Measurements from ENCODE around the gene ANKRD55.
"Not testable (repeated sequence)": the region's sequence is repeated elsewhere in the genome, so short reads cannot be mapped to it uniquely, and the experiment has no call there.

Gene ANKRD55

DNA sequence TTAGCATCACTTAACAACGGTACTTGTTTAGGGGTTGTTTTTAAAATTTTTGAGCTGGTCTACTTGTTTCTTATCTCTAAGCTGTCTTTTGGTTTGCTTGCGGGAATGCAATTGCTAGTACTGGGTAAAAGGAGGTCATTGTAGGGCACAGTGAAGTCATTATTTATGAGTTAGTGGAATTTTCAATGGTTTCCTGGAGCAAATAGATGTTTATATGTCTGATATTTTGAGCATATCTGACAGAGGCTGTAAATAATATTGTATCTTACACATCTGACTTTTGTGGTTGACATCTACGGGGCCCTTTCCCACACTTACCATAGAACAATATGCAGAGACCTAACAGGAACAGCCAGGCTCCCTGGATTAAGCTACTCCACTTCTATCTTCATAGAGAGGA lies 147.9 kb downstream of the ANKRD55 start:
- Histone ChIP-seq H3K4me3 (ENCODE audit: insufficient read depth, low read depth, low read length) (no peak overlapping the region), H3K9me3 (ENCODE audit: control insufficient read depth, low read length) (no peaks in the 10 kb centered on the region), H3K27me3 (ENCODE audit: control insufficient read depth, insufficient read depth, low read length, poor library complexity, severe bottlenecking) (no peaks in the 10 kb centered on the region), H3K4me1 (ENCODE audit: control insufficient read depth, insufficient read depth, low read length) (no peaks in the 10 kb centered on the region), H3K36me3 (ENCODE audit: control insufficient read depth, insufficient read depth, low read length) (no peaks in the 10 kb centered on the region), H3K27ac (ENCODE audit: insufficient read depth, low read depth, low read length, poor library complexity, severe bottlenecking) (no peak overlapping the region)
- WGBS, 2 experiments = 90 to 98% methylated on average over 3 of the region's 3 CpGs

DNA sequence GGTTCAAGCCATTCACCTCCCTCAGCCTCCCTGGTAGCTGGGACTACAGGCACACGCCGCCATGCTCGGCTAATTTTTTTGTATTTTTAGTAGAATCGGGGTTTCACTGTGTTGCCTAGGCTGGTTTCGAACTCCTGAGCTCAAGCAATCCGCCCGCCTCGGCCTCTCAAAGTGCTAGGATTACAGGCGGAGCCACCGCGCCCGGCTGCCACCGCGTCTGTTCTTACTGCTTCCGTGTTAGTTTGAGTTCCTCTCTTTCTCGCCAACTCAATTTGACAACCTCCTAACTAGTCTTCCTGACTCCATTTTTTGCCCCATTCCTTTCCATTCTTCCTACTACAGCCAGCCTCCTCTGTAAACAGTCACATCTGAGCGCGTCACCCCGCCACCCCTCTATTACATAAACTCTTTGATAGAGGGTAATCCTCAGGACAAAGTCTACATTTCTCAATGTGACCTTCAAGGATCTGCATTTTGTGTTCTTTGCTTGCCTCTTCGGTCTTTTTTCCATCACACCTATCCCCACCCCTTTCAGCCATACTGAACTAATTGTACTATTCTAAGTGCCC lies 149.8 kb downstream of the ANKRD55 start:
- no peaks in the 10 kb centered on the region for H3K27me3 ChIP-seq (ENCODE audit: control insufficient read depth, insufficient read depth, low read length, poor library complexity, severe bottlenecking)
- no peaks in the 10 kb centered on the region for H3K9me3 ChIP-seq (ENCODE audit: control insufficient read depth, low read length)
- no peak overlapping the region for H3K27ac ChIP-seq (ENCODE audit: insufficient read depth, low read depth, low read length, poor library complexity, severe bottlenecking)
- no peaks in the 10 kb centered on the region for H3K36me3 ChIP-seq (ENCODE audit: control insufficient read depth, insufficient read depth, low read length)
- 95 to 96% methylated on average over 20 of the region's 20 CpGs for WGBS, 2 experiments
- no peak overlapping the region for H3K4me3 ChIP-seq (ENCODE audit: insufficient read depth, low read depth, low read length)
- H3K4me1 ChIP-seq (ENCODE audit: control insufficient read depth, insufficient read depth, low read length) = no peaks in the 10 kb centered on the region

DNA sequence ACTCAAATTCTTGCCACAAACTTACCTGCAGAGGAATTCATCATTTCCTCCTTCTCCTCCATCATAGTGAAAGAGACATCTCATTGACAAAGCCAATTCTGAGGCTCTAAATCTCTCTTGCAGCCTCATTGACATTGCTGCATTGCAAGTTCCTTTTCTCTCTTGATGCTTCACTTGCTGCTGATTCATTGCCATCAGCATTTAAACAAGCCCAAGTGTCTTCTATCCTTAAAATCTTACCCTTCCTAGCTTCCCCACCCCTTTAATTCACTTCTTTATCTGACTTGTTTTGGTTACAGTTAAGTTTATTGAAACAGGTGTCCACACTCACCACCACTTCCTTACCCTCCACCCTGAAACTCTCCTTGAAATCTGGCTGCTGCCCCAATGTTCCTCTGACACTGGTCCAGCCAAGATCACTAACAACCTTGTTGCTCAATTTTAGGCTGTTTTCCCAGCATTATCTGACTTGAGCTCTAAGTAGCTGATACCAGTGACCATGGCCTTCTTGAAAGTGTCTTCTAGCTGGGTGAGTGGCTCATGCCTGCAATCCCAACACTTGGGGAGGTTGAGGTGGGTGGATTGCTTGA lies 152.0 kb downstream of the ANKRD55 start:
- not testable (repeated sequence) for H3K36me3 ChIP-seq (ENCODE audit: control insufficient read depth, insufficient read depth, low read length); H3K27ac ChIP-seq (ENCODE audit: insufficient read depth, low read depth, low read length, poor library complexity, severe bottlenecking); H3K4me3 ChIP-seq (ENCODE audit: insufficient read depth, low read depth, low read length); H3K9me3 ChIP-seq (ENCODE audit: control insufficient read depth, low read length); H3K4me1 ChIP-seq (ENCODE audit: control insufficient read depth, insufficient read depth, low read length); H3K27me3 ChIP-seq (ENCODE audit: control insufficient read depth, insufficient read depth, low read length, poor library complexity, severe bottlenecking)

DNA sequence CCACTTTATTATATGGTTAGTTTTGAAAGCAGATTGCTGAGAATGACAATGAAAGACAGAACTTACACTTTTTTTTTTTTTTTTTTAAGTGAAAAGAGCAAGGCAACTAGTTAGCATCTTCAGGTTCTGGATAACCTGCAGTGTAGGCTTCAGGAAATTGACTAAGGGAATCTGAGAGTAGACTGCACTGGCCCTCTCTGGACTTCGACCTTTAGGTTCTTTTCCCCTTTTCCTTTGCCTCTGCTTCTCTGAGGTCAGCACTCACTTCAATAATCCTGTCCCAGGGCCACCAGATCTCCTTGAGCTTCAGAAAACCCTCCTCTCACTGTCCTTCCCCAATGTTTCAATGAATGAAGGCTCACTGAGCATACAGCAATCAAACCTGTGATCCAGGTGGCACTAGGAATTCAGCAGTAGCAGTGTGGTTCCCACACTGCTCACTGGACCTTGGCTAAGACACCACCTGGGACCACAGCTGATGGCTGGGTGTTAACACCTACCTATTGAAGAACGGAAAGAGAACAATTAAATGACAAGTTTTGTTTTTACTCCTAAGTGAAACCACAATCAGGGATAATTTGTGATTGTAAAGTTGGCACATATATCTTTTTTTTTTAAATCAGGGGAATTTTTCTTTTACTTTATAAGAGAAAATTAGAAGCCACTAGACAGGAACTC lies 152.6 kb downstream of the ANKRD55 start:
- Histone ChIP-seq H3K9me3 (ENCODE audit: control insufficient read depth, low read length) (no peaks in the 10 kb centered on the region), H3K27ac (ENCODE audit: insufficient read depth, low read depth, low read length, poor library complexity, severe bottlenecking) (no peak overlapping the region), H3K4me1 (ENCODE audit: control insufficient read depth, insufficient read depth, low read length) (no peaks in the 10 kb centered on the region), H3K36me3 (ENCODE audit: control insufficient read depth, insufficient read depth, low read length) (no peaks in the 10 kb centered on the region), H3K4me3 (ENCODE audit: insufficient read depth, low read depth, low read length) (no peak overlapping the region), H3K27me3 (ENCODE audit: control insufficient read depth, insufficient read depth, low read length, poor library complexity, severe bottlenecking) (no peaks in the 10 kb centered on the region)
- WGBS, 2 experiments = 88 to 96% methylated on average over 2 of the region's 2 CpGs

DNA sequence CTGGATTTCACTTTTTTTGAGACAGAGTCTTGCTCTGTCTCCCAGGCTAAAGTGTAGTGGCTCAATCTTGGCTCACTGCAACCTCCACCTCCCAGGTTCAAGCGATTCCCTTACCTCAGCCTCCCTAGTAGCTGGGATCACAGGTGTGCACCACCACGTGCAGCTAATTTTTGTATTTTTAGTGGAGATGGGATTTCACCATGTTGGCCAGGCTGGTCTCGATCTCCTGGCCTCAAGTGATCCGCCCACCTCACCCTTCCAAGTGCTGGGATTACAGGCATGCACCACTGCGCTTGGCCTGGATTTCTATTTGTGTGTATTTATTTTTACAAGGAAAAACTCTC lies 154.0 kb downstream of the ANKRD55 start:
- H3K4me3 ChIP-seq (ENCODE audit: insufficient read depth, low read depth, low read length); H3K9me3 ChIP-seq (ENCODE audit: control insufficient read depth, low read length); H3K36me3 ChIP-seq (ENCODE audit: control insufficient read depth, insufficient read depth, low read length); H3K4me1 ChIP-seq (ENCODE audit: control insufficient read depth, insufficient read depth, low read length); H3K27me3 ChIP-seq (ENCODE audit: control insufficient read depth, insufficient read depth, low read length, poor library complexity, severe bottlenecking); H3K27ac ChIP-seq (ENCODE audit: insufficient read depth, low read depth, low read length, poor library complexity, severe bottlenecking): not testable (repeated sequence)
- 91 to 94% methylated on average over 4 to 5 of the region's 5 CpGs for WGBS, 2 experiments

DNA sequence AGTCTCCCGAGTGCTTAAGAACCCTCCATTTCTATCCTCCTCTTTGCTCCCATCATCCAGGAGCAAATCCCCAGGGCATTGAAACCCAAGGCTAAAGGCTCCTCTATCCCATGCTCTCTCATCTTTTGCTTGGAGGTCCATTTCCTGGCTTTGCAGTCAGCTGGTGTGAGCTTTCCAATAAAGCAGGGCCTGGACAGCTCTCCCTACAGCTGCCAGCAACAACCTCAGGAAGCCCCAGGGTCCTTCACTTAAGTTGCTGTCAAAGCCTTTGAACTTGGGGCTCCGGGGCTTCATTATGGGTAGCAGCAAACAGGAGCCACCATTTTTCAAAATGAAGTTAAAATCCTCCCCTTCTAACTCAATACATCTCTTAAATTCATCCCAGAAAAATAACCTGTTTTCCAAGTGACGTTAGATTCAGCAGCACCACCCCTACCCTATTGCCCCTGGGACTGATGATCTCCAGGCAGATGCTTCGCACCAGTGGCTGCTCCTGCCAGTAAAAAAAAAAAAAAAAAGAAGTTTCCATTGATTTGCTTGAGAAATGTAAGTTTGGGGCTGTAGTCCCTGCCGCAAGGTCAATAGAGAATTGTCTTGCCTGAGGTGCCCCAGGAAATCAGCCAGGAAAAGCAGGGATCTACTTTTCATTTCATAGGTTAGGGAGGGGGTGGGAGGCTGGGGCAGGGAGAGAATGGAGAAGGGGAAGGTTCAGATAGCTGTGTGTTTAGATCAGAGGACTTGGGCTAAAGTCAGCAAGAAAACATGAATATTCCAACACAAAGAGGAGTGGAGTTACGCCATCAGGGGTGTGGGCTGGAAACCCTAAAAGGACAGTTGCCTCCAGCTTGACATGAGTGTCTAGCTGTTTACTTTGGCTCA lies 154.6 kb downstream of the ANKRD55 start:
- H3K36me3 ChIP-seq (ENCODE audit: control insufficient read depth, insufficient read depth, low read length) = no peaks in the 10 kb centered on the region
- H3K27ac ChIP-seq (ENCODE audit: insufficient read depth, low read depth, low read length, poor library complexity, severe bottlenecking) = no peak overlapping the region
- H3K27me3 ChIP-seq (ENCODE audit: control insufficient read depth, insufficient read depth, low read length, poor library complexity, severe bottlenecking) = no peaks in the 10 kb centered on the region
- no peaks in the 10 kb centered on the region for H3K4me1 ChIP-seq (ENCODE audit: control insufficient read depth, insufficient read depth, low read length)
- H3K9me3 ChIP-seq (ENCODE audit: control insufficient read depth, low read length) = no peaks in the 10 kb centered on the region
- no peak overlapping the region for H3K4me3 ChIP-seq (ENCODE audit: insufficient read depth, low read depth, low read length)
- WGBS, 2 experiments = 91 to 93% methylated on average over 6 of the region's 6 CpGs

DNA sequence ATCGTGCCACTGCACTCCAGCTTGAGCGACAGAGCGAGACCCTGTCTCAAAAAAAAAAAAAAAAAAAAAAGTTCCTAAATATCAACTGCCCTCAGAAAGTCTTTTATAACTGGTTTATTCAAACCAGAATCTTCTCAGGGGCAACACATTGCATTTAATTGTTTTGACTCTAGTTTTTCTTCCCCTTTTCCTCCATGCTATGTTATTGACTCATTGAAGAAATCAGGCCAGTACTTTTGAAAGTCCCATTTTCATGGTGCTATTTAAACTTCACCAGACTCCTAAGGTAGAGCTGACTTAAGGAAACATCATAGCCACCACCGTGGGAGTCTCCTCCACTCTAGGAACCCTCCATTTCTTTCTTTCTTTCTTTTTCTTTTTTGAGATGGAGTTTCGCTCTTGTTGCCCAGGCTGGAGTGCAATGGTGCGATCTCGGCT lies 155.3 kb downstream of the ANKRD55 start:
- no peaks in the 10 kb centered on the region for H3K9me3 ChIP-seq (ENCODE audit: control insufficient read depth, low read length)
- no peaks in the 10 kb centered on the region for H3K4me1 ChIP-seq (ENCODE audit: control insufficient read depth, insufficient read depth, low read length)
- H3K4me3 ChIP-seq (ENCODE audit: insufficient read depth, low read depth, low read length) = no peak overlapping the region
- H3K36me3 ChIP-seq (ENCODE audit: control insufficient read depth, insufficient read depth, low read length) = no peaks in the 10 kb centered on the region
- WGBS, 2 experiments = 91 to 96% methylated on average over 7 of the region's 7 CpGs
- H3K27me3 ChIP-seq (ENCODE audit: control insufficient read depth, insufficient read depth, low read length, poor library complexity, severe bottlenecking) = no peaks in the 10 kb centered on the region
- no peak overlapping the region for H3K27ac ChIP-seq (ENCODE audit: insufficient read depth, low read depth, low read length, poor library complexity, severe bottlenecking)

DNA sequence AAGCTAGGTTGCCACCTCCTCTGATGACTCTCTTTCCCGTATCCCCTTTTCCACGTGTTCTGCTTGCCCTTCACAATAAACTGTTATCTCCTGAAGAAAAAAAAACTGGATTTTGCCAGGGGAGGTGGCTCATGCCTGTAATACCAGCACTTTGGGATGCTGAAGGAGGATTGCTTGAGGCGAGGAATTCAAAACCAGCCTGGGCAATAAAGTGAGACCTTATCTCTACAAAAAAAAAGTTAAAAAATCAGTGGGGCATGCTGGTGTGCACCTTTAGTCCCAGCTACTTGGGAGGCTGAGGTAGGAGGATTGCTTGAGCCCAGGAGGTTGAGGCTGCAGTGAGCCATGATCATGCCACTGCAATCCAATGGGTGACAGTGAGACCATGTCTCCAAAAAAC lies 156.6 kb downstream of the ANKRD55 start:
- 84 to 86% methylated on average over 3 of the region's 3 CpGs for WGBS, 2 experiments
- no peak overlapping the region for H3K4me3 ChIP-seq (ENCODE audit: insufficient read depth, low read depth, low read length)
- H3K36me3 ChIP-seq (ENCODE audit: control insufficient read depth, insufficient read depth, low read length) = no peaks in the 10 kb centered on the region
- no peaks in the 10 kb centered on the region for H3K4me1 ChIP-seq (ENCODE audit: control insufficient read depth, insufficient read depth, low read length)
- H3K9me3 ChIP-seq (ENCODE audit: control insufficient read depth, low read length) = no peaks in the 10 kb centered on the region
- no peak overlapping the region for H3K27ac ChIP-seq (ENCODE audit: insufficient read depth, low read depth, low read length, poor library complexity, severe bottlenecking)
- H3K27me3 ChIP-seq (ENCODE audit: control insufficient read depth, insufficient read depth, low read length, poor library complexity, severe bottlenecking) = no peaks in the 10 kb centered on the region

DNA sequence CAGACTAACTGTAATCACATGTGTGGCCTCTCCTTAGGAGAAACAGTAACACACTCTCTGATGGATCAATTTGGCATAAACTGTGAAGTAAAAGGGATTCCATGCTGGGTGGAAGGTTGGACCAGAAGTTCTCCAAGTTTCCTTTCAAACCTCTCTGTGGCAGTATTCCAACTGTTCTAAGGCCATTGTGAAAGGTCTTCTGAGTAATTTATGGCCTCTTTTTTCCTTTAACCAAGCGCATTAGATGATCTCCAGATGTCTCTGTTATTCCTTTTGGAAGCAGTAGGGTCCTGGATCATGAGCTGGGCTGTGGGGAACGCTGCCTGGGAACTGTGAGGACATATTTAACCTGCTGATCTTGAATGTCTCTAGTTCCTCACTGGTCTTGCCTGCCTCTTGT lies 157.8 kb downstream of the ANKRD55 start:
- no peaks in the 10 kb centered on the region for H3K27me3 ChIP-seq (ENCODE audit: control insufficient read depth, insufficient read depth, low read length, poor library complexity, severe bottlenecking)
- no peaks in the 10 kb centered on the region for H3K36me3 ChIP-seq (ENCODE audit: control insufficient read depth, insufficient read depth, low read length)
- no peaks in the 10 kb centered on the region for H3K4me1 ChIP-seq (ENCODE audit: control insufficient read depth, insufficient read depth, low read length)
- H3K9me3 ChIP-seq (ENCODE audit: control insufficient read depth, low read length) = no peaks in the 10 kb centered on the region
- no peak overlapping the region for H3K27ac ChIP-seq (ENCODE audit: insufficient read depth, low read depth, low read length, poor library complexity, severe bottlenecking)
- WGBS, 2 experiments = 90 to 95% methylated on average over 2 of the region's 2 CpGs
- H3K4me3 ChIP-seq (ENCODE audit: insufficient read depth, low read depth, low read length) = no peak overlapping the region
